NCI-H82 treated with DMSO at 0.1 percent for 48 hours (cell line): ENCODE results near the gene SECTM1.

Source experiments
- DNase-seq: peaks from one replicate; lab custom pipeline; 2025; ENCODE audit not compliant: unreplicated experiment; lab: John Stamatoyannopoulos, UW

Gene SECTM1

DNA sequence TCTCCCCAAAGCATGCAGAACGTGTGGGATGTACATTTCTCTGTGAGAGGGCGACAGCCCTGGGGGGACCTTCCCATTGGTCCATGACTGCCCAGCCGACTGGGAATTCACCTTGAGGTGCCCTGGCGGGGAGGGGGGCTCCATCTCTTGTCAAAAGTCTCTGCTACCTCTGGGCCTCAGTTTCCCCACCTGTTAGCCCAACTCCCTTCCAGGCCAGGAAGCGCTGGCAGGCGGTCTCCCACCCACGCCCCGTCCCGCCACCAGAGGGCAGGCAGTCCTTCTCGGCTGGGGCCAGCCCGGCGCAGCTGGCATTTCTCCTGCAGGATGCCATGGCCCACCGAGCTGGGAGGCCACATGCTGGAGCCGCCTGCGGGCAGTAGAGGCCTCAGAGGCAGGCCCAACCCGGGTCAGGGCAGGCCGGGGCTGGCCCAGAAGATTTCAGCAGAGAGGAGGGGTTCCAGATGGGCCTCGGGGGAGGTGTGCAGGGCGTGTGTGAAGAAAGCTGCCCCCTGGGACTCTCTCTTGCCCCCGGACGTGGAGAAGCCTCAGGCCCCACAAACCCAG is 32.8 kb downstream of the SECTM1 start:
- DNase-seq: no peak

DNA sequence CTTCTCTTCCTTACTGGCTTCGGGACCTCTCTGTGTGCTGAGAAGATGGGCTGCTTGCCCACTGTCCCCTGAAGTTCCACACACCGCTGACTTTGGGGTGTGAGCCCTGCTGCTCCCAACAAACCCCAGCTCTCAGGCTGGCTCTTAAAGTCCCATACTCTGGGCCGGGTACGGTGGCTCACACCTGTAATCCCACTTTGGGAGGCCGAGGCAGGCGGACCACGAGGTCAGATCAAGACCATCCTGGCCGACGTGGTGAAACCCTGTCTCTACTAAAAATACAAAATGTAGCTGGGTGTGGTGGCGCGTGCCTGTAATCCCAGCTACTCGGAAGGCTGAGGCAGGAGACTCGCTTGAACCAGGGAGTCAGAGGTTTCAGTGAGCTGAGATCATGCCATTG is 33.3 kb downstream of the SECTM1 start:
- no peak for DNase-seq

DNA sequence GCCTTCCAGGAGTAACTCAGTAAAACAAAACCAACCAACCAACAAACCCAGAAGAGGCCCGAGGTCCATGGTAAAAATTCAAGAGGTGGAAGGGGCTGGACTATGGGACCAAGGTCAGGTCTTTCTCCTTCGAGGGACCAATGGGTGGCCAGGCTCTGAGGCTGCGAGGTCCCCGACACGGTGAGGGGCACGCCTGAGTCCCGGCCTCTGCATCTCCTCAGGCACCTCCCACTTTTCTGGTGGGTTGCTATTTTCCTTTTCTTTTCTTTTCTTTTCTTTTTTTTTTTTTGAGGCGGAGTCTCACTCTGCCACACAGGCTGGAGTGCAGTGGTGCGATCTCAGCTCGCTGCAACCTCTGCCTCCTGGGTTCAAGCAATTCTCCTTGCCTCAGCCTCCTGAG is 34.1 kb downstream of the SECTM1 start:
- DNase-seq: no peak

DNA sequence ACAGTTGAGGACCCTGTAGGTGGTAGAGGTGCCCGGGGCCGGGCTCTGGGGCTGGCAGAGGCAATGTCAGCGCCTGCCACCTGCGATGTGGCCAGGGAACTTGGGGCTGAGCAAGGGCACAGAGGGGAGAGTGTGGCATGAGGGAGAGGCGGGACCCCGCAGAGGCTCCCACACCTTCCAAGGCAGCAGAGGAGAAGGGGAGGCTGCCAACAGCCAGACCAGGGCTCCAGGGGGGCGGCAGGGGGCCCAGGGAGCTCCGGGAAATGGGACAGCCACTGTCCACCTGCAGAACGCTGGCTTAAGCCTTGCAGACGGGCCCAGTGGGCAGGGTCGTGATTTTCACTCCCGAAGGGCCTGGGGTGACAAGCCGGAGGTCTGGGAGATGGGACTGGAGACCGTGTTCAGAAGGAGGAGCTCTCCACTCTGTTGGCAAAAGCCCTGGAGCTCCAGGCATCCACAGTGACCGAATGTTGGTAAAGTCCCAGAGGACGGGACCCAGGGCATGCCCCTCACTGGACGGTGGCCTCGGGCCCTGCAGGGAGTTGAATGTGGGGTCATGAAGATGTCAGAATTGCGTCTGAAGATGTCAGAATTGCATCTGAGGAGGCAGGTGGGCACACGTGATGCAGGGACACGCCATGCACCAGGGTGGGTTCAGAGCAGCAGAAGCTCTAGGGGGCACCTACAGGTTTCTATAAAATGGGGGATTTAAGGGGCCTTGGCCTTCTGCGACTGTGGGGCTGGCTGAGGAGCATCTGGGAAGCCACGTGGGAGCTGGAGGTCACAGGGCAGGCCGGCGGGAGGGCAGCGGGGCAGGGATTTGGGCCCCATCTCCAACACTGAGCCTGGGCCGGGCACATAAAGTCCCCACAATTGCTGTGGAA is 34.8 kb downstream of the SECTM1 start:
- no peak for DNase-seq

DNA sequence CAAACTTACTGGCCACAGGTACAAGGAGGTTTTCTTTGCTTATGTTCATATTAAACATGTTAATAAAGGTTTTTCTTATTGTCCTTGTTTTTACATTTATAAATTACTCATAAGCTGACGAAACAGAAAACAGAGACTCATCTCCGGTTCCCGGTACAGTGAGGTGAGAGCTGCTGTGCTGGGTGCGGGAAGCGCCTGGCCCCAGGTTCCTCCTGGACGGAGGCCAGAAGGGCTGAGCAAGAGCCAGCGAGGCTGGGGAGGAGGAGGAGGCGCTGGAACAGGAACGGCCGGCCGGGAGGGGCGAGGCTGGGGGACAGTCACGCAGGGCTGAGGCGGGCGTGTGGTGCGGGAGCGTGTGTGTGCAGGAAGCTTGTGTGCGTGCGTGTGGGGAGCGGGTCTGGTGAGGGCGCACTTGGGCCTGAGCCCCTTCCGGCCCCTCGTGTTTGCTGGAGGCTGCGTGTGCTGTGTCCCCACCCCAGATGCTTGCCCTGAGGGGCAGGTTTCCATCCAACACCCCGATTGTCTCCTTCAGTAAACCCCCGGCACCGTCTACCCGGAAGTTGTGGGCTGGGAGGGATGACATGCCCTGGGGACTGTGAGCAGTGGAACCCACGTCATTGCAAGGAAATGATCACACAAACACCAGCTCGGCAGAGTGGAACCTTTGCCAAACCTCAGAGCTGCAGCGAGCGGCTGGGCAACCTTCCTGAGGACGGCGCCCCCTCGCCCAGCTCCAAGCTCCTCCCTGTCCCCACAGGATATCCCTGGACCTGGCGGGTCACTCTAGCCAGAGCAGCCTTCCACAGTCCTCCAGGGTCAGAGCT is 35.6 kb downstream of the SECTM1 start:
- DNase-seq: no peak

DNA sequence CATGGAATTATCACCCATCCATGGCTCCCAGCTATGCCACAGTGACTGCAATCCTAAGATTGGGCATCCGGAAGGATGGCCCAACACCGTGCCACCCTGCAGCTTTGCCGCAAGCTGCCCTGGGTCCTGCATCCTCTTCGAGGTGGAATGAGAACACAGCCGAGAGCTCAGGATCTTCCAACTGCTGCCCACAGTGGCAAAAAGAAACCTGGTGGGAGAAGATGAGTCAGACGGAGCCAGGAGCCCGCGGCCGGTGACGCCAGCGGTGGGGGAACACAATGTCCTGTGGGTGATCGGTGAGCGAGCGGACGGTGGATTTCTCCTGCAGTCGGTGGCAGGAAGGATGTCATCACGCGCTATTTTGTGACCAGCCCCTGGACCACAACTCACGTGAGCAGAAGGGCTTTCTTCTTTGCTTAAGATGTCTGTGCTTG is 36.3 kb downstream of the SECTM1 start:
- DNase-seq: no peak

DNA sequence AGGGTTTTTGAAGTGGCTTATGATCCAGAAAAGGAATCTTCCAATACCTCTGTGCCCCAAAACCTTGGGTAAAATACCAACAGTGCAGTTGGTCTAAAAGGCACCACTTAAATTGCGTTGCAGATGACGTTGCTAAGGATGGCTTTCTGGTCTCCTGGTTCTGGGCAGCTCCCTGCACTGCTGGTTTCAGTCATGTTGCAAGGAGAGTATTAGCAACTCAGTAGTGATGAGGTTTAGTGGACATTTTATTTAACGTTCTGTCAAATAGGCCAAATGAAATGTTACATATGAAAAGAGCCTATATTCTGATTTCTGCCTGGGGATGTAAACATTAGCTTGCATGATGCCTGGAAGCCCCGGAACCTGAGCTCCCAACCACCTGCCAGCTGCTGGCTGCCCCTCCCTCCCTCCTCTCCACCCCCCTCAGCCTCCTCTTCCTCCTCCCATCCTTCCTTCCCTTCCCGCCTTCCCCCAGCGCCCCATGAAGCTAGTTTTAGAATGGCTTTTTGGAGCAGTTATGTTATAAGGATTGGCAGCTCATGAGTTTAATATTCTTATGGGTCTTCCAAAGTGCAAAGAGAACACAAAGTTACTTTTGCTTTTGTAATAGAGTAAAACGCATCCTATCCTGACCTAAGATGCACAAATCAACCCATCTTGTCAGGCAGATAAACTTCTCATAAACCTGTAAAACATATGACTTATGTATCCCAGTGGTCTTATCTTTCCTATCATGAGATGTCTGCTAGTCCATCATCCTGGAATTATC is 36.9 kb downstream of the SECTM1 start:
- no peak for DNase-seq

DNA sequence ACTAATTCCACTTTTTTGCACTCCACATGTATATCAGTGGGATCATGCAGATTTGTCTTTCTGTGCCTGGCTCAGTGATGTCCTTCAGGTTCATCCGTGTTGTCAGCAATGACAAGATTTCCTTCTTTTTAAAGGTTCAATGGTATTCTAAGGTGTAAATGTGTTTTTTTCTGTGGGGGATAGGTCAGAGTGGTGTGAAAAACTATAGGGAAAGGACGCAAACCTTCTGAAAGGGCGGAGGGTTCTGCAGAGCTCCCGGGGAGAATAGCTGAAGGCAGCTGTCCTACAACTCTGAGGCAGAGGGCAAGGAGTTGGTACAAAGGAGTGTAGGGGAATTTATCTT is 38.1 kb downstream of the SECTM1 start:
- DNase-seq: no peak

DNA sequence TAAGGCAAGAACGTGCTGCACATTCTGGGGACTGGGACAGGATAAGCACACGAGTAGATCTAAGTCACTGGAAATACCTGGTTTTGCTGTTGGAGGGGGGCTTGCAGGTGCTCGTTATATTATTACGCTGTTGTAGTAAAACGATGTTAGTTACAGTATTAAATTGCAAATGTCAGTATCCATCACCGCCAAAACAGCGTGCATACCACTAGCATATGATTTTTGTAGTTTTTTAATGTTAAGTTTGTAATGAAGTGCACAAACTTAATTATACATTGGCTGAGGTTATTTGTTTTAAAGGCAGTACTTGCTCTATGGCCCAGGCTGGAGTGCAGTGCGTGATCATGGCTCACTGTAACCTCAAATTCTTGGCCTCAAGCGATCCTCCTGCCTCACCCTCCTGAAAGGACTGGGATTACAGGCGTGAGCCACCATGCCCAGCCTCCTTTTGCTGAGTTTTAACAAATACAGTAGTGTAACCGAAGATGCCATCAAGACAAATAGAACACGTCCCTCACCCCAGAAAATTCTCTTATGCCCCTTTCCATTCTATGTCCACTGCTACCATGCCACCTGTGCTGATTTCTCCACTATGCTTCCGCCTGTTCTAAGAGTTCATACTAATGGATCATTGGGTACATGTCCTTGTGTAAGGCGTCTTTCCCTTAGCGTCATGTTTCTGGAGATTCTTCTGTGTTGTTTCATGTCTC is 39.3 kb downstream of the SECTM1 start:
- no peak for DNase-seq

DNA sequence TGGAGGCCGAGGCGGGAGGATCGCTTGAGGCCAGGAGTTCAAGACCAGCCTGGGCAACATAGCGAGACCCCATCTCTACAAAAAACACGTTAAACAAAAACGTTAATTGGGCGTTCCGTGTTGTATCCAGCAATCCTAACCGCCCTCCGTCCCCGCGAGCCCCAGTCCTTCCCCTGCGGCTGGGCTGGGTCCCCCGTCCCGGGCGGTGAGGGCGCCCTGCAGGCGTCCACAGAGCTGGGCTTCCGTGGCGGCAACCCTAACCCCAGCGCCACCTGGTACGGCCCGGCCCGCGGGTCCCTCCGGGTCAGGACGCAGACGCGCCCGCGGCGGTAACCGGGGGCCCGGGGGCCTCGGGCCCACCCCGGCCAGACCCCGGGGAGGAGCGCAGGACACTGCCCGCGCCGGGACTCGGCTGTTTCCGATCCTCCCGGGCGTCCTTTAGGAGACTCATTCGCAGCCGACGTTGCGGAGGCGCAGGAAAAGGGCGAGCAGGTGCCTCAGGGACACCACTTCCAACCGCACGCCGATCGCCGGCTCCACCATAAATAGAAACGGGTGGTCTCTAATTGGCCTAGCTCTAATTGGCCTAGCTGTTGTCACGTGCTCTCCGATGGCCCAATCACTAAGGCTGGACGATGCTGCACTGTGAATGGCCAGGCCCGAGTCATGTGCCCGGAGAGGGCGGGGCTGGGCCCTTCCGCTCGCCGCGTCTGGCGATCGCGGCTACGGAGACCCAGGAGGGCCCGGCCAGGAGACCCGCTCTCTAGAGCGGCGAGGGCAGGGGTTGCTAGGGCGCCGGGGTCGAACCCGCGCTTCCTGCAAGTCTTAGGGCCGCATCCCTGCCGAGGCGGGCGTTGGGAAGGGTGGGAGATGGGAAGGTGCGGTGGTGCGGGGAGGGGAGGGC is 41.1 kb downstream of the SECTM1 start:
- DNase-seq: peak; percentile 97

DNA sequence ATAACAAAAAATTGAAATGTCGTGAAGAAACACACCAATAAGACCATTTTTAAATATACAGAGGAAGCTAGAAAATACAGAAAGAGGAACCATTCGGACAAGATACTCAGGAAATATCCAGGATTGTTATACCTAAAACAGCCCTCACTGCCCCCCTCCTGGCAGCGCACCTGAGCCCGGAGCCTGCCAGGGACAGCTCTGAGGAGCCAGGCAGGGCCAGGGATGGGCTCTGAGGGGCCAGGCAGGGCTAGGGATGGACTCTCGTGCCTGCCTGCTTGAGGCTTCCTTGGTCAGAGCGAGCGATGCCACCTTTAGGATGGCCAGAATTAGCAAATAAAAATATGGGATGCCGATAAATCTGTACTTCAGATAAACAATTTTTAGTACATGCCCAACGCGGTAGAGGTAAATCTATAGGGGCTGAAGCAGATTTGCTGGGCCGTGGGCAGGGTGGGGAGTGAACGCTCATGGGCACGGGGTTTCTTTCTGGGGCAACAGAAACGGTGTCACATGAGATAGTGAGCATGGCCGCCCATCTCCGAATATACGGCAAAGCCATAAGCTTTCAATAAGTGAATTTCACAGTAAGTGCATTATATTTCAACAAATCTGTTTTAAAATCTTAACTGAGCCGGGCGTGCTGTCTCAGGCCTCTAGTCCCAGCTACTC is 41.9 kb downstream of the SECTM1 start:
- DNase-seq: no peak

DNA sequence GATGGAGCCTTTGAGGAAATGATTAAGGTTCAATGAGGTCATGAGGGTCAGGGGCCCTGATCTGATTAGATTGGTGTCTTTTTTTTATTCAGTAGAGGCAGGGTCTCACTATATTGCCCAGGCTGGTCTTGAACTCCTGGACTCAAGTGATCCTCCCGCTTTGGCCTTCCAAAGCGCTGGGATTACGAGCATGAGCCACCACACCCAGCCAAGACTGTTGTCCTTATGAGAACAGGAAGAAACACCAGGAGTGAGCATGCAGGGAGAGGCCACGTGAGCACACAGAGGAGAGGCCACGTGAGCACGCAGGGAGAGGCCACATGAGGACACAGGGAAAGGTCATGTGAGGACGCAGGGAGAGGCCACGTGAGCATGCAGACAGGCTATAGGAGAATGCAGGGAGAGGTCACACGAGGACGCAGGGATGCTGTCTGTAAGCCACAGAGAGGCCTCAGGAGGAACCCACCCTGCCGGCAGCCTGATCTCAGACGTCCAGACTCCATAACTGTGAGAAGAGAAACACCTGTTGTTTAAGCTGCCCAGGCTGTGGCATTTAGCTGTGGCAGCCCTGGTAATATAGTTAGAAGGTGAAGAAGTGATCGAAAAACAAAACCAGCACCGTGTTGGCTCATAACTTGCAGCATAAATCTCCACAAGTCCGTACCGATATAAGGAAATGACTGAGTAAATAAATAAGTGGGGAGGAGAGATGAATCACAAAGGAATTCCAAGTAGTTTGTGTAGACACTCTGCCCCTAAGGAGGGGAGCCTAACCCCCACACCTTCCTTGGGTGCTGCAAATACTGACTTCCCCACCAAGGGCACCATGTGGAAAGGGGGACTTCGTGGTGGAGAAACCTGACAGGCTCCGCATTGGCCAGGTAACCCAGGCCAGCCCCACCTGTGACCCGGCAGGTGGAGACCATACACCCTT is 45.4 kb downstream of the SECTM1 start:
- peak; percentile 51 for DNase-seq

DNA sequence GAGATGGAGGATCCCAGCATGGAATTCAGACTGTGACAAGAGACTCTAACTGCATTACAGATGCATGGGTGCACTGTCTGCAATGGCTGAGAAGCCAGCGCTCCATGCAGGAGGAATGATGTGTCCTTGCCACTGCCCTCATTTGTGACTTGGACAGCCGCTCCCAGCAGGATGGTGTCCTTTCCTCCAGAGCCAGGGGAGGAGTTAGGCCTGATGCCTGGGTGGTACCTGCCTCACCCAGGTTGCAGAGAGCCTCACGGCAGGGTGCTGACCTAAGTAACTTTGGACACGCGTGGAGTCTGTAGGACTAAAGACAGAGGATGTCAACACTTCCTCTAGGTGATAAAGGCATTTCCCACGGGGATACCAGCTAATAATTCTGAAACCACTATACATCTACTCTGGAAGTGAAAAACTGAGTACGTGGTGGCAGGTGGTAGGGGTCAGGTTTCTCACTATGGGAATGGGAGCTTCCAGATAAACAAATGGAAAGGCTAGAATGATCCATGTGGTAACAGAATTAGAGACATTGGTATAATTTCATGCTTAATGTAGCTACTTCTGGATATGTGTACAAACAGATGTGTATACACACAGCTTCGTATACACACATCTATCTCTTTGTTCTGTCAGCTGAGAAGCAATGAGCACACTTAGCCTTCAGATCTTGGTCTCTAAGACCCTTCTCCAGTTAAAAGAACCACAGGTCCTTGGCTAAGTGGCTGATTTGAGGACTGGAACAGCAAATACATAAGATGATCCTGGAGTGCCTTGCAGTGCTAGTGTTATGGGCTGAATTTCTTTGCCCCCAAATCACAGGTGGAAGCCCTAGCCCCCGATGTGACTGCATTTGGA is 46.3 kb downstream of the SECTM1 start:
- DNase-seq: no peak

DNA sequence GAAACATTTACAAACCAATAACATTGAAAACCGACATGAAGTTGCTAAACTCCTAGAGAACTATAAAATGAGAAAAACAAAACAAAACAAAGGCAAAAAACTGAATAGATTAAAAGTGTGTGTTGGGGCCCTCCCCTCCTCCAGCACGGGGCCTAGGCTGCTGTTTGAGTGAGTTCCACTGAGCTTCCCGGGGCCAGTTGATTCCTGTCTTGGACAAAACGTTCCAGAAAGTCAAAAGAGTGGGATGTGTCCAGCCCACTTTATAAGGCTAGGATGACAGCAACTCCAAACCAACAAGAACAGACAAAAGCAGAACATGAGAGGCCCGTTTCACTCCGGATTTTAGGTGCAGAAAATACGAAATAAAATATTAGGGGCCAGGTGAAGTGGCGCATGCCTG is 48.4 kb downstream of the SECTM1 start:
- no peak for DNase-seq

DNA sequence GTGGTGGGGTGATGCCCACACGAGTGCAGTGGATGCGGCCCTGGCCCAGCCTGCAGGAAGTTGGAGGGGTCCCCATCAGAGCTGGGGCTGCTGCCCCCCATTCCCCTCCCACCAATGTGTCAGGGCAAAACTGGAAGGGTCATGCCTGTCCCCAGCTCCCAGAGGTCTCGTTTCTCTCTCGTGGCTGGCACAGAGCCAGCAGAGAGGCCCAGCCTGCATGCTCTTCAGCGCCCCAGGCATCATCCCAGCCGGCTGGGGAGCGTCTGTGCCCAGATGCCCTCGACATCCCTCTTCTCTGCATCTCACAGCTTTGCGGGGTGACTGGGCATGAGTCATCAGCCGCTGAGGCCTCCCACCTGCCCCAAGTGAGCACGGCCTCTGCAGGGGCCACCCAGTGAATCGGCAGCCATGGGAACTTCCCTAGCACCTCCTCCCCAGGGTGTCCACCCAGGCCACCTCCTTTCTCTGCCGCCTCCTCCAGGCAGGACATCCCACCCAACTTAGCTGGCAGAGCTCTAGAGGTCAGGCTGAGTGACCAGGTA is 50.3 kb downstream of the SECTM1 start:
- no peak for DNase-seq
